ENCODE data around the gene PARD3.

DNA sequence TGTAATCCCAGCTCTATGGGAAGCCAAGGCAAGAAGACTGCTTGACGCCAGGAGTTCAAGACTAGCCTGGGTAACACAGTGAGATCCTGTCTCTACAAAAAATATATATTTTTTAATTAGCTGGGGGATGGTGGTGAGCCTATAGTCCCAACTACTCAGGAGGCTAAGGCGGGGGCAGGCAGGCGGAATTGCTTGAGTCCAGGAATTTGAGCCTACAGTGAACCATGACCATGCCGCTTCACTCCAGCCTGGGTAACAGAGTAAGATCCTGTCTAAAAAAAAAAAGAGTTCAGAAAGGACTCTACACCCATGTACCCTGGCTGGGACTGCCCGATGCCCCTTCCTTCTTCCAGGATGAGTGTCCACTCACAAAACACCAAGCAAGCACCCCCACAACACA lies 648.7 kb downstream of the PARD3 start:
- no peak for TF ChIP-seq POLR2A (IDR thresholded peaks at IDR 0.05)
- TF ChIP-seq, protein P1, sequence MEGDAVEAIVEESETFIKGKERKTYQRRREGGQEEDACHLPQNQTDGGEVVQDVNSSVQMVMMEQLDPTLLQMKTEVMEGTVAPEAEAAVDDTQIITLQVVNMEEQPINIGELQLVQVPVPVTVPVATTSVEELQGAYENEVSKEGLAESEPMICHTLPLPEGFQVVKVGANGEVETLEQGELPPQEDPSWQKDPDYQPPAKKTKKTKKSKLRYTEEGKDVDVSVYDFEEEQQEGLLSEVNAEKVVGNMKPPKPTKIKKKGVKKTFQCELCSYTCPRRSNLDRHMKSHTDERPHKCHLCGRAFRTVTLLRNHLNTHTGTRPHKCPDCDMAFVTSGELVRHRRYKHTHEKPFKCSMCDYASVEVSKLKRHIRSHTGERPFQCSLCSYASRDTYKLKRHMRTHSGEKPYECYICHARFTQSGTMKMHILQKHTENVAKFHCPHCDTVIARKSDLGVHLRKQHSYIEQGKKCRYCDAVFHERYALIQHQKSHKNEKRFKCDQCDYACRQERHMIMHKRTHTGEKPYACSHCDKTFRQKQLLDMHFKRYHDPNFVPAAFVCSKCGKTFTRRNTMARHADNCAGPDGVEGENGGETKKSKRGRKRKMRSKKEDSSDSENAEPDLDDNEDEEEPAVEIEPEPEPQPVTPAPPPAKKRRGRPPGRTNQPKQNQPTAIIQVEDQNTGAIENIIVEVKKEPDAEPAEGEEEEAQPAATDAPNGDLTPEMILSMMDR (IDR thresholded peaks at IDR 0.05) = no peak
